HS-27A (cell line): ENCODE results near the gene LHB.

ENCODE experiments used
- DNase-seq: peaks from one replicate; pipeline ENCODE4 v3.0.0-alpha.2; 2012; ENCODE audit warnings: low read depth, missing footprints

LHB gene

DNA sequence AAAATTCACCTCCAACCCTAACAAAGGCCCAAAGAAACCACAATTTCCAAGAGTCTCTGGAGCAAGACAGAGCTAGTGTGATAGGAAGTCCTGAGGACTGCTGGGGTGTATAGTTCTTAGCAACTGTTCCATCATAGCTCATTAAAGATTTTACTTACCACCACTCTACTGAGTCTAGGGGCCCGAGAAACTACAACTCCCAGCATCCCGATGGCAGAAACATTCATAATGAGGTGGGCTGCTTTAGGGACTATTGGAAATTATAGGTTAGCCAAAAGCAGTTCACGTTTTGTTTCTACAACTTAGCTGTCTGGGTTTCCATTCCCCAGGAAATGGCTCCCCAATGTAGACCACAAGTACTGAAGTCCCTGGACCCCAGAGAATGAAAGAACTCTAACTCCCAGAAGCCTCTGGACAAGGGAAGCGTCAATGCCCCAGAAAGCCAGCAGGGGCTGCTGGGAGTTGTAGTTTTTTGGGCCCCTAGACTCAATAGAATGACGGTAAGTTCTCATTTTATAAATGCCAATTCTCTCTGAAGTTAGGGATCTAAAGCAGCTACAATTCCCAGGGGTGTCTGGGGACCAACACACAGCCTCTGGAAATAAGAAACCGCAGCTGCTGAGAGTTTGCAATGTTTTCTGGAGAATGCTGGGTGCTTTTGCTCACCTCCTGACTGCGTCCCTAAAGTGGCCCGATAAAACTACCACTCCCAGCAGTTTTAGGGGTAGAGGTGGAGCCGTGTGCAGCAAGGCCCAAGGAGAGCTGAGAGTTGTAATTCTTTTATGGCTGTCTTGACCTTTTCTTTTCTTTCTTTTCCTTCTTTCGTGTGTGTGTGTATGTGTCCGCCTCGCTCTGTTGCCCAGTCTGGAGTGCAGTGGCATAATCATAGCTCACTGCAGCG lies 40.7 kb downstream of the LHB start:
- DNase-seq: no peak

DNA sequence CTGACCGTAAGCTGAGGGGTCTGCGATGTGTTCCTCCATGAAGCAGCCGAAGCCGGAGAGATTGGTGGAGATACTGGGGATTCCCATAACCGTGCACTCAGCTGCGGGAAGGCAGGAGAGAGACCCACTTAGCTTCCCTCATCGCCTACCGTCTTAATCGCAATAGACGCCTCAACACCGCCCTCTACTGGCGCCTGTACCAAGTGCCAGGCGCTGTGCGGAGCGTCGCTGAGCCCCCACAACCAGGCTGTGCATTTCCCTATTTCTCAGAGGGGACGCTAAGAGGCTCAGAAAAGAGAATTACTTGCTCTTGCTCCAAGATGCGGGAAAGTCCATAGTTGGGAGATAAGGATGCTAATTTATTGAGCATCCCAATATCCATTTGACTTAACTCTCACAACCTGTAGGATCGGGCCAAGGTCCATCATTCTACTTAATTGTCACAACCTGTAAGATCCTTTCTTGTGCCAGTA lies 45.9 kb downstream of the LHB start:
- DNase-seq: no peak

DNA sequence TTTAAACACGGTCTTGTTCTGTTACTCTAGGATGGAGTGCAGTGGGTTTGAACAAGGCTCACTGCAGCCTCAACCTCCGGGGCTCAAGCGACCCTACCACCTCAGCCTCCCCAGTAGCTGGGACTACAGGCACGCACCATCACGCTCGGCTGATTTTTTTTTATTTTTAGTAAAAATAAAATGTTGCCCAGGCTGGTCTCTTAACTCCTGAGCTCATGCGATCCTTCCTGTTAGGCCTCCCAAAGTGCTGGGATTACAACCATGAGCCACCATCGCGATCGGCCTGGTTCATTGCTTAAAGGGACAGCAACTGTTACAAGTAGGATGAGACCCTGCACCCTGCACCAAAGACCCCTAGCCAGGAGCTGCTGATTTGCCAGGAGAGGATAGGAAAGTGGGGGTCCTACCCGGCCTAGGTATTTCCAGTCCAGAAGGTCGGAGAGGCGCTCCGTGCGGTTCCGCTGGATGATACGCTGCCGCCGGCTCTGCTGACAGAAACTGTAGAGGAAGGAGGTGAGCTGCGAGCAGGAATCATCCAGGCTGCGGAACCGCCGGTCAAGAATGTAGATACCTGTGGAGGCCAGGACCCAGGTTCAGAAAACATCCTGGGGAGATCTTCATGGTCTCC lies 46.6 kb downstream of the LHB start:
- DNase-seq: no peak

DNA sequence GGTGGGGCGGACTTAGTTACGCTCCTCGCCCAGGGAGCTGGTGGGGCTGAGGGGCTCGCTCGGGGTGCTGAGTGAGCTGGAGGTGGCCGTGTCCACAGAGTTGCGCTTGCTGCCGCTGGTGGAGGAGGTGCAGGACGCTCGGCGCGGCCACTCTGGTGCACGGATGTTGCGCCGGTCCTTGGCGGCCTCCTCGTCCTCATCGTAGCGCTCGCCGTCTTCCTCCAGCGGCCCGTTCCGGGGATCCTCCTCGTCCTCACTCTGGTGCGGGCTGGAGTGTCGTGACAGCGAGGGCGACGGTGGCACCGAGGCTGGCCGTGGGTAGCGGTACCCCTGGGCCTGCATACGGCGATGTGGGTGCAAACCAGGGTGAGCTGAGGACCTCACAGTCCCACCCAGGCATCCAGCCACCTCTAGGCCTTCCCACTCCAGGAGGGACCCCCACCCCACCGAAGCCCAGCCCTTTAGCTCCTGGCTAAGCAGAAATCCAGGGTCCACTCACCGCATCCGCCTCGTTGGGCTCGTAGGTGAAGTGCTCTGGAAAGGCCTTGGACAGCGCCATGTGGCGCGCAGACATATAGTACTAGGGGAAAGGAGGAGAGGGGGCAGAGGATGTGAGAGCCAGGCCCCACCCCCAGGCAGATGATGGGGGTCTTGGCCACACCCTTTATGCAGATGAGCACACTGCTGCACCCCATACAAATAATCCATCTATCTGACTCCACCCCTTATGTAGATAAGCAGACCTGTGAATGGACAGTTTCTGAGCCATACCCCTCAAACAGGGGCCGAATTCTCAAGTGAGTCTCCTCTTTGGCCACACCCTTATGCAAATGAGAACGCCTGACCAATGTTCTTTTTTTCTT lies 47.4 kb downstream of the LHB start:
- DNase-seq: no peak

- no peak for DNase-seq
Measured at GRCh38 chr19:48968813-48969218, 48.1 kb downstream of the LHB start.

DNA sequence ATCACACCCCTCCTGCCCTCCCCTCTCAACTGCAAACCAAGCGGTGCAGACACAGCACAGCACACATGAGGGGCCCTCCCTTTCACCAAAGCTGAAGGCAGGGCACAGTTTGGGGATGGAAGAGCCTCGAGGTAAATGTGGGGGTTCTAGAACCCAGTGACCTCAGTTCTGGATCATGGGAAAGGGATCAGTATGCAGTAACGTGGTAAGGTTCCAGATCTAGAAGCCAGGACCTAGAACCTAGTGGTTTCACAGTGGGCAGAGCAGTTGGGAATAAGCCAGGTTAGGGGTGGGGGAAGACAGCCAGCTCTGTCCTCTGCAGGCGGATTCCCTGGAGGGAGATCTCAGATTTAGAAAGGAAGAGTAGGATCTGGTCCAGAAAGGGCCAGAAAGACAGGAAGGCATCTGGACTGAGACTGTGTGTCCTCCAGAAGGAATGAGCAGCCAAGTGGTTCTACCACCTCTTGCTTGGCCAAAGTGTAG lies 48.7 kb downstream of the LHB start:
- no peak for DNase-seq

- DNase-seq: no peak
Measured at GRCh38 chr19:48967346-48968178, 49.3 kb downstream of the LHB start.

DNA sequence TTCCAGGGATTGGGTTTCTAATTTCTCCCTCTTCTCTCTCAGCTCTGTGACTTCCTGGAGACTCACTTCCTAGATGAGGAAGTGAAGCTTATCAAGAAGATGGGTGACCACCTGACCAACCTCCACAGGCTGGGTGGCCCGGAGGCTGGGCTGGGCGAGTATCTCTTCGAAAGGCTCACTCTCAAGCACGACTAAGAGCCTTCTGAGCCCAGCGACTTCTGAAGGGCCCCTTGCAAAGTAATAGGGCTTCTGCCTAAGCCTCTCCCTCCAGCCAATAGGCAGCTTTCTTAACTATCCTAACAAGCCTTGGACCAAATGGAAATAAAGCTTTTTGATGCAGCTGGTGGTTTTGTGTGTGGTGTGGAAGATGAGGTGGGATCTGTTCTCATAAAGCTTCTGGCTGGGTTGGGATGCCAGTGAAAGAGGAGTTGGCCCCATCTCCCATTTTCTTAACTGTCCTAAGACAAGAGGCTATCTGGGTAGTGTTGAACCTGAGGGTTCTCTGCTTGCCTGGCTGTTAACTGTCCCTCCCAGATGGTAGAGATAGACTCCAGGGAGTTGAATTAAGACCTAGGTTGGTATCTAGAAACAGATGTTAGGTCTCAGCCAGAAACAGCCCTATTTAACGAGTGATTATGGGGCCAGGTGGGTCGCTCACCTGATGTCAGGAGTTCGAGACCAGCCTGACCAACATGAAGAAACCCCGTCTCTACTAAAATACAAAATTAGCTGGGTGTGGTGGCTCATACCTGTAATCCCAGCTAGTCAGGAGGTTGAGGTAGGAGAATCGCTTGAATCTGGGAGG lies 50.1 kb downstream of the LHB start:
- no peak for DNase-seq
